Nucleus accumbens (tissue), 56 donors: ENCODE data around the gene CD300A.

ENCODE experiments used
- DNase-seq, 56 donors: peaks; one replicate each; lab custom pipeline; 2025; lab: John Stamatoyannopoulos, UW

CD300A gene

DNA sequence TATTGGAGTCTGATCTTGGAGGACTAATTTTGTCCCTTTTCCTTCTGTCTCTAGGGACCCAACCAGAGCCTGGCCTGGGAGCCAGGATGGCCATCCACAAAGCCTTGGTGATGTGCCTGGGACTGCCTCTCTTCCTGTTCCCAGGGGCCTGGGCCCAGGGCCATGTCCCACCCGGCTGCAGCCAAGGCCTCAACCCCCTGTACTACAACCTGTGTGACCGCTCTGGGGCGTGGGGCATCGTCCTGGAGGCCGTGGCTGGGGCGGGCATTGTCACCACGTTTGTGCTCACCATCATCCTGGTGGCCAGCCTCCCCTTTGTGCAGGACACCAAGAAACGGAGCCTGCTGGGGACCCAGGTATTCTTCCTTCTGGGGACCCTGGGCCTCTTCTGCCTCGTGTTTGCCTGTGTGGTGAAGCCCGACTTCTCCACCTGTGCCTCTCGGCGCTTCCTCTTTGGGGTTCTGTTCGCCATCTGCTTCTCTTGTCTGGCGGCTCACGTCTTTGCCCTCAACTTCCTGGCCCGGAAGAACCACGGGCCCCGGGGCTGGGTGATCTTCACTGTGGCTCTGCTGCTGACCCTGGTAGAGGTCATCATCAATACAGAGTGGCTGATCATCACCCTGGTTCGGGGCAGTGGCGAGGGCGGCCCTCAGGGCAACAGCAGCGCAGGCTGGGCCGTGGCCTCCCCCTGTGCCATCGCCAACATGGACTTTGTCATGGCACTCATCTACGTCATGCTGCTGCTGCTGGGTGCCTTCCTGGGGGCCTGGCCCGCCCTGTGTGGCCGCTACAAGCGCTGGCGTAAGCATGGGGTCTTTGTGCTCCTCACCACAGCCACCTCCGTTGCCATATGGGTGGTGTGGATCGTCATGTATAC lies 26.5 kb upstream of the CD300A start:
- no peak for DNase-seq

DNA sequence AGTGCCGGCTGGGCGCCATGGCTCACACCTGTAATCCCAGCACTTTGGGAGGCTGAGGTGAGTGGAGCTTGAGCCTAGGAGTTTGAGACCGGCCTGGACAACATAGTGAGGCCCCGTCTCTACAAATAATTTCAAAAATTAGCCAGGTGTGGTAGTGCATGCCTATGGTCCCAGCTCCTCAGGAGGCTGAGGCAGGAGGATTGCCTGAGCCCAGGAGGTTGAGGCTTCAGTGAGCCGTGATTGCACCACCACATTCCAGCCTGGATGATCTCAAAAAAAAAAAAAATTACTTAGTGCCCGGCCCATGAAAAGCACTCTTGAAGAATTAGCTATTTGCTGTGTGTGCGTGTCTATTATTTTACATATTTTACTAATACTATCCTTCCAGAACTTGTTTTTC lies 24.9 kb upstream of the CD300A start:
- no peak for DNase-seq

DNA sequence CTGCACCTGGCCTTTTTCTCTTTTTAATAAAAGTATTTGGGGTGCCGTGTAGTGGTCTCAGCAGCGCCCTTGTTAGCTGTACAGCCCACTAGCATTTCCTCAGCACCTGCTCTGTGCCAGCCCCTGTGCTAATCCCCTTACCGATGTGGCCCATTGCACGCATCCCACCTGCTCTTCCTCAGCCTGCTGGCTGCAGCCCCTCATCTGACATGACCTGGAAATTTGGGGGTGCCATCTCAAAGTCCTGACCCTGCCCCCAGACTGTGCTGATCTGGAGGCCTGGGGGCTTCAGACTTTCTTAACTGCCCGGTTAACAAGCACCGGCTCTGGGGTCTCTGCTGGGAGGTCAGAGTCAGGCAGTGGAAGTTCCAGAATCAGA lies 24.2 kb upstream of the CD300A start:
- DNase-seq, result no peak

DNA sequence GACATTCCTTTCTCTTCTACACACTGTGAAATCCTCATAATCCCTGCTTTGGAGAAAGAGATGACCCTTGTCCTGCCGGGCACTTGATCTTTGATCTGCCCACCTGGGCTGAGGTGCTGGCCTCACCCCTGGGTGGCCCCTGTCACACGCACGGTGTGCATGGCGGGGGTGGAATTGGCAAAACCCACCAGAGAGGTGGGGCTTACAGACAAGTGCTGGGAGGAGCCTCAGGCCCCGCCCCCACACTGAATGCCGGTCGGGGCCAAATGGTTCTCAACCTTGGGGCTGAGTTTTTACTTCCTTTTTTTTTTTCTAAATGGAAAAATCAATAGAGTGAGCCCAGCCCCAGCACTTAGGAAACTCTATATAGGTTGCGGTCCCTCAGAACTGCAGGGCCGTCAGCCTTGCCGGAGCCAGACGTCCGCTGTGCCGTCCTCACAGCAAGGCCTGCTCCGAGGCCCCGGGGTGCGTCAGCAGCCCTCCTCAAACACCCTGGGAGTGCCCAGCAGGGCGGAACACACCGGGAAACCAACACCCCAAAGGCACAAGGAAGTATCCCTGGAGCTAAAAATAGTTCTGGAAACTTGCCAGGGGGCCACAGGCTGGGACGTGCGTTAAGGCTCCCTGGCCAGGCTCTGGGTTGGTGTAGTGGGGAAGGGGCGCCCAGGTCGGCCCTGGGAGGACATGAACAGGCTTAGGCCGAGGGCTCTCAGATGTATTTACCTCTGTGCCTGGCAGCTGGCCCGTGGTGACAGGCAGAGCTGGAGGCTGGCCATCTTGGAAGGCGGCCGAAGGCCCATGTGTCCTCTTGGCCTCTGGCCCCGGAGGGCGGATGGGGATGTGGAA lies 23.5 kb upstream of the CD300A start:
- peak in 45 of 56 donors; percentile 16 to 83 (median 53) for DNase-seq

DNA sequence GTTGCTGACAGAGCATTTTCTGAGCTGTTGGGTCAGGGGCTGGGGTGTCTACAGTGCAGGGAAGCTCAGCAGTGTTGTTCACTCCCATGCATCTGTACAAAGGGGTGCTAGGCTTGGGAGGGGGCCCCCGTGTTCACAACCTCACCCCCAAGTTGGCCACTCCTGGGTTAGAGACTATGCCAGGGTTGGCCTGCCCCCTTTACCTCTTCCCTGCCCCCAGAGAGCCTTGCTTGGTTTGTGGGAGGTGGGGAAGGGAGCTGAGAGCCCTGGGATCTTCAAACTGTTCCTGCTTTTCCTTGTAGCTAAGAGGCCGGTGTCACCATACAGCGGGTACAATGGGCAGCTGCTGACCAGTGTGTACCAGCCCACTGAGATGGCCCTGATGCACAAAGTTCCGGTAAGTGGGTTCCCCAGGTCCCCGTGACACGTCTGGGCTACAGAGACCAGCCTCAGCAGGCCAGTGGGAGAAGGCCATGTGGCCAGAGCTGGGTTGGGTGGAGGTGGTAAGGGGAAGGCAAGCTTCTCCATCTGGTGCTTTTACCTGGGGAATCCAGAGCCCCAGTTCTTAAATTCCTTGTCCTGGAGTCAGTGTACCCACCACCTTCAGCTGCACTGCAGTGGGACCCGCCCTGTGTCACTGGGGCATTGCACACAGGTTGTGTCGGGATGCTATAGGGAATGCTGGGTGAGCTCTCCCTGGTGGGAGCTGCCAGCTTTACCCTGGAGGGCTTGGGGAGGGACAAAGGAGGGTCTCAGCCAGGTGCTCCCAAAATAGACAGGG lies 22.7 kb upstream of the CD300A start:
- DNase-seq, result no peak

DNA sequence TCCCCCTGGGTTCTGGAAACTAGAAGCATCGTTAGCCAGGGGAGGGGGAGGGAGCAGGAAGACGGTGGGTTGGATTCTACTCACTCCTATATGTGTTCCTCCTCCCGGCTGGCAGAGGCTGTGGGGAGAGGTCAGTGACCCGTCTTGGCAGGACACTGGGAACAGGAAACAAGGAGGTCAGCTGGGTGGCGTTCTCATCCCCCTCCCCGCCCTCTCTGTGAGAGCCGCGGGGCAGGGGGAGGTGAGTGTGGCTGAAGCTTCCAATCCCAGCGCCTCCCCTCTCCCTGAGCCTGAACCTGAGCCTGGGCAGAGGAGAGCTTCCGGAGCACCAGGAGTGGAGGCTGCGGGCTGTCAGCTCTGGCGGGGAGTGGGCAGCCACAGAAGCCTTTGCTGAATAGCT lies 22.0 kb upstream of the CD300A start:
- peak in 1 of 56 donors; percentile 35 for DNase-seq

DNA sequence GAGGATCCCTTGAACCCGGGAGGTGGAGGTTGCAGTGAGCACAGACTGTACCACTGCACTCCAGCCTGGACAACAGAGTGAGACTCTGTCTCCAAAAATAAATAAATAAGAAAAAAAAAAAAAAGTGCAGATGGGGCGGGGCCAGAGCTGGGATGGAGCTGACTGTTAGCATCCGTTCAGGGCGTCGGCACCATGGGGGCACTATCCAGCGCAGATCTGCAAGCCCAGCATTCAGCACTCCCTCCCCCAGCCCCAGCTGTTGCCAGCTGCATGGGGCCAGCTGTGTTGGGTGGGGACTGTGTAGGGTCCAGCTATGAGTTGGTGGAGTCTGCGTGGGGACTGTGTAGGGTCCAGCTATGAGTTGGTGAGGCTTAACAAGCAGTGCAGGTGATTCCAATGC lies 21.3 kb upstream of the CD300A start:
- no peak for DNase-seq

DNA sequence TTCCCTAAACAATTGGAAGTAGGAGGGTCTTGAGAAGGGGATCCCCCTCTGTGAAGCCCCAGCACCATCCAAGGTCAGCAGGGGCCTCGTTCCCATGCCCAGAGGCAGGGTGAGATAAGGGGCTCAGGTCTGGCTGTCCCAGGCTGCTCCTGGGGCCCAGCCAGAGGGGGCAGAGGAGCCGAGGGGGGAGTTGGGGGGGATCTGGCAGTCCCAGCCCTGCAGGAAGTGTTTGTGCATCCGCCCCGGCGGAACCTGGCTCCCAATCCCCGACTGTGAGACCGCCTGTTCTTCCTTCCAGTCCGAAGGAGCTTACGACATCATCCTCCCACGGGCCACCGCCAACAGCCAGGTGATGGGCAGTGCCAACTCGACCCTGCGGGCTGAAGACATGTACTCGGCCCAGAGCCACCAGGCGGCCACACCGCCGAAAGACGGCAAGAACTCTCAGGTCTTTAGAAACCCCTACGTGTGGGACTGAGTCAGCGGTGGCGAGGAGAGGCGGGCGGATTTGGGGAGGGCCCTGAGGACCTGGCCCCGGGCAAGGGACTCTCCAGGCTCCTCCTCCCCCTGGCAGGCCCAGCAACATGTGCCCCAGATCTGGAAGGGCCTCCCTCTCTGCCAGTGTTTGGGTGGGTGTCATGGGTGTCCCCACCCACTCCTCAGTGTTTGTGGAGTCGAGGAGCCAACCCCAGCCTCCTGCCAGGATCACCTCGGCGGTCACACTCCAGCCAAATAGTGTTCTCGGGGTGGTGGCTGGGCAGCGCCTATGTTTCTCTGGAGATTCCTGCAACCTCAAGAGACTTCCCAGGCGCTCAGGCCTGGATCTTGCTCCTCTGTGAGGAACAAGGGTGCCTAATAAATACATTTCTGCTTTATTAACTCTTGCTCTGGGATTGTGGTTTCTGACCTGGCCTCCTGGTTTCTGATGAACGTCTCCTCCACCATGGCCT lies 19.6 kb upstream of the CD300A start:
- DNase-seq, result peak in 4 of 56 donors; percentile 19 to 61 (median 37)

DNA sequence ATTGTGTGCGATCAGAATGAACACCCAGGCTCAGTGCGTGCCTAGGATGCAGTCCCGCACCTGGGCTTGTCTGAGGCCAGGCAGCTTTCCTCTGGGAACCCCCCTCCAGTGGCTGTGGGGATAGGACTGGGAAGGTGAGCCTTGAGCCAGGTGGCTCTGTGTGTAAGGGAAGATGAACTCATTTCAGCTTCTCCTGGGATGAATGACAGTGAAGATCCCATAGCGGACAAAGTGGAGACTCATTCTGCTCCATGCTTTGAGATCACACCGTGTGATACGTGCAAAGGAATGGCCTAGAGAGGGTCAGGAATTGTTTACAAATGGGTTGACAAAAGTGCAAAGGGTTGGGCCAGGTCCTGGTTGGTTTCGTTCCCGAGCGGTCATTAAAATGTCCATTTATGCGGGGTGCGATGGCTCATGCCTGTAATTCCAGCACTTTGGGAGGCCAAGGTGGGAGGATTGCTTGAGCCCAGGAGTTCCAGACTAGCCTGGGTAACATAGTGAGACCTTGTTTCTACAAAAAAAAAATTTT lies 18.7 kb upstream of the CD300A start:
- DNase-seq, result no peak

DNA sequence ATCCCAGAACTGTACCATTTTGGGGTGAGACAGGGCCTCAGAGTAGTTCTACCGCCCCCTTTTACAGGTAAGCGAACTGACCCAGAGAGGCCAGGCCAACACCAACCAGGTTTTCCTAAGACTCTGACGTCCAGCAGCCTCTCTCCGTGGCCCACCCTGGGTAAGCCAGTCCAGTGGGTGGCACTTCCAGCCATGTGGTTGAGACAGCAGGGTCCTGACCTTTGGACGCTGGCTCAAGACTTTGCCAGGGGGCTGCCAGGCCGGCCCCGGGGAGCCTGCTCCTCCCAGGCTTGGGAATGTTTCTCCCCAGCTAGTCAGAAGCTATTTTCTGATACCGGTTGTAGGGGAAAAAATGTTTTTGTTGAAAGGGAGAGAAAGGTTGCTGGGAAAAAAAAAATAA lies 17.7 kb upstream of the CD300A start:
- no peak for DNase-seq

DNA sequence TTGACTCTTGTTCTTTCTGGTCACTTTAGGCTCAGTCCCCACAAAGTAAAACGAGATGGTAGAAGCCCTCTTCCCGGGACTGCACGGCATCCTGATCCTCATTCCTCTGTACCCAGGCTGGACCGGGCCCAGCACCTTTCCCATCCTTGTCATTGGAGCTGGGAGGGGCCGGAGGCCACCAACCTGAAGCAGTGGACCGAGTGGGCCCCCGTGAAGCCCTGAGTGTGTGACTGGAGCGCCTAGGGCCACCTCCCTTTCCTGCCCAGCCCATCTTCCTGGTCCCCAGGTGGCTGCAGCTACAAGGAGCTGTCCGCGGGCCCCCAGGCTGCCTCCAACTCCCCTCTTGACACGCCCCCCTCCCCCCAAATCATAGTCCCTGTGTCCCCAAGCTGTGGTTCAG lies 17.1 kb upstream of the CD300A start:
- no peak for DNase-seq

DNA sequence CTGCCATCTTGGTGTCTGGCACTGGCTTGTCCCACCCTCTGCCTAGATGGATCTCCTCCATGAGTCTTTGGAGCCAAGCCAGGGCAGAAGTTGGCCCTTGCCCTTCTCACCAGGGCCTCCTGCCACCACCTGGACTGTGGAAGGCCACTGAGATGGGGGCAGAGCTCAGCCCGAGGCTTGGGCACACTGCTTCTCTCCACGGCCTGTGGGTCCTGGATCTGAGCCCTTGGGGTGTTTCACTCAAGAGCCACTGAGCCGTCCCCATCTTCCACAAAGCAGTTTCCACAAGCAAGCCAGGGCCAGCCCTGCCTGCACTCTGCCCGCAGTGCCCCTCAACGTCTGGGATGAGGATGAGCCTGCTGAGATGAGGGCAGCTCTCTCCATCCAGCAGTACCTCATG lies 16.7 kb upstream of the CD300A start:
- no peak for DNase-seq

DNA sequence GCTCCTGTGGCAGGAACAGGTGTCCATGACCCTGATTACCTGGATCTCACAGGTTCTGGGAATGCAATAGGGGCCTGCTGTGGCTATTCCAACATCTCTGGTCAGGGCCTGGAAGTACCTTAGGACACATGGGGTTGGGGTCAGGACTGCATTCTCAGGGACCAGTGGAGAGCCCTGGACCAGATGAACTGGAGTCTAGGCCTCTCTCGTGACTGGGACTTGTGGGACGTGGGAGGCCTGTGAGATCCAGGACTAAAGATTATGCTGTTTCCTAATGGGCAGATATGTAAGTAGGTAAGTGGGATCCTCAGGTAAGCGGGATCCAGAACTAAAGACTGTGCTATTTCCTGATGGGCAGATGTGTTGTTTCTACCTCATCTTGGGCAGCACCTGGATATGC lies 16.2 kb upstream of the CD300A start:
- DNase-seq, result no peak

DNA sequence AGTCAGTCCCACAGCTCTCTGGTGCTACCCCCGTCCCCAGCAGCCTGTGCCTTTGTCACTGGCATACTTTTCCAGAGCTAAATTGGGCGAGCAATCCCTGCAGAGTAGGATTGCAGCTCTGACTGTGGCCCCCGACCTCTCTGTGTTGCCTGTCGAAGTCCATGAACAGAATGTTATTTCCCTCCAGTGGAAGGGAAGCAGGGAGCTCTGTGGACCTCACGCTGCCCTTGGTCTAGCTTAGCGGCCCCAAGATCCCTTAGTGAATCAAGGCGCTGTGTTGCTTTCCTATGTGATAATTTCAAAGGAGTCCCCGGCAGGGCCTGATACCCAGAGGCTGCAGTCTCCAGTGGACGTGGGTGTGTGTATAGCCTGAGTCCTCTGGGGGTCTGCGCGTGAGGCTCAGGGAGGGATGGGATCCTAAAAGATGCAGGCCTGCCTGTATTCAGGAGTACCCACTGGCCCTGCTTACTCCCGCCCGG lies 15.5 kb upstream of the CD300A start:
- no peak for DNase-seq

DNA sequence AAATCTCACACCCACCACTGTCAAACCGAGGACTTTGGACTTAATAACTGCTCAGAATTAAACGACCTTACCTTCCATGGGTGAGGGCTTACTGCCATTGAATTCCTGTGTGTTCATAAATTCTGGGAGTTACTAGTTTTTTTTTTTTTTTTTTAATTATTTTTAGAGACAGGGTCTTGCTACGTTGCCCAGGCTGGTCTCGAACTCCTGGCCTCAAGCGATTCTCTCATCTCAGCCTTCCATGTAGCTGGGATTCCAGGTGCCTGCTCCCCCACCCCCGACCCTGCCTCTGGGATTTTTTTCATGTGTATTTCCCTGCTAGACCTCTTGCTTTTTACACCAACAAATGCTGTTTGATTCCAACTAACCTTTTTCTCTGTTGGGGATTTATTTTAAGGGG lies 14.9 kb upstream of the CD300A start:
- DNase-seq, result no peak

DNA sequence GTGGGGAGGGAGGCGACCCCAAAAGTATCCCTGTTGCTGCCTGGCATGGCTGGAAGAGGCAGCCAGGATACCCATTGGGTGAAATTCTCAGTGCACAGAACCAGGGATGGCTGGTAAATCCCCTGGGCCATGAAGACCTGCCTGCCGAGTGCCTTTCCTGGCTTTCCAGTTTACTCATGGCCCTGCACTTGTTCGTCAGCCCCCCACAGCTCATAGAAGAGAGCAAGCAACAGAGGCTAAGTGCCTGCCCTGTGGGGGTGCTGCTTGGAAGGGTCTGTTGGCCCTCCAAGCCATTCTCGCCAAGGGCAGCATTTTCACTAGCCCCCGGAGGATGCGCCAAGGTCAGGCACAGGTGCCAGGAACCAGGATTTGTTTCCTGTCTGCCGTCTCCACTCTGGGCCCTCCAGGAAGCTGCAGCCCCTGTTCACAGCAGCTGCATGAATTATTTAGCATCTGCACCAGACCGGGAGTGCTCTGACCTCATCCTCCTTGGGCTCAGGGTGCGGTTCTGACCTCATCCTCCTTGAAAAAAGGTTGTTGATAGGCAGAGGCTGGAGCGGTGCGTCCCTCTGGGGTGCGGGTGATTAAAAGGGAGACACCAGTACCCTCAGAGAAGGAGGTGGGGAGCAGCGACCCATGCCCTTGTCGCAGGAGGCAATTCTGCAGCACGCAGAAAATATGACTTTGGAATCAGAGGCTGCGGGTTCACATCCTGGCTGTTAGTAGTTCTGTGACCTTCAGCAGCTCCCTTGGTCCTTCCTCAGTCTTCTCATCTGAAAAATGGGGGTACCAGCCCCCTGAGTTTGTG lies 14.2 kb upstream of the CD300A start:
- no peak for DNase-seq

DNA sequence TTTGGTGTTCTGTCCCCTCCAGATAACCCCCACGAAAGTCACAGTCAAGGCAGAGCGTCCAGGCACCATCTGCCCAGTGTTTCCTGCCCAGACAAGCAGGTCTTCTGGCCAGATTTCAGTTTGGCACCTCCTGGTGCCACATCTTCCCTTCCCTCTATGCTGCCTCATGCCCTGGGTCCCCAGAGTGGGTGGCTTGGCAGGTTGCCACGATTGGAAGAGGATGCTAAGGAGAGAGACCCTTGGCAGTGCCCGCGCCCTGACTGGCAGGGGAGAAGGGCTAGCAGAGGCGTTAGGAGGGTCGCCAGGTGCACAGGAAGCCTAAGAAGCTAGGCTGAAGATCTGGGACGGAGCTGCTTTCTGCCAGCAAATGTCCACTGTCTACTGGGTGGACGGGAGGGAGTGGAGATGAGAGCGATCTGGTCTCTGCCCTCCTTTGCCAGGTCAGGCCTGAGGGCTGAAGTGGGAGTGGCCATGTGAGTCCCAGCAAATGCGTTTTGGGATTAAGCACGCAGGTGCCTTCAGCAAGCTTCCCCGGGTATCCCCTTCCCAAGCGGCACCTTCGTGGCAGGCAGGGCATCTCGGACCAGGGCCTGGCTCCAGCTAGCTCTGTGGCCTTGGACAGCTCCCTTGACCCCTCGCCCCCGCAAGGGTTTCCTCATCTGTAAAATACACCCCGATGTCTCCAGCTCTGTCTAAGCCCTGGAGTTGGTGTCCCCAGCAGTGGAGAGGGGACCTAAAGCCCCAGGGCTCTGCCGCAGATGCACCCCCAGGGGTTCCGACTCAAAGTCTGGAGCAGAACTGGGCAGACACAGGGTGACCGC lies 13.4 kb upstream of the CD300A start:
- DNase-seq, result no peak
